Measurements from ENCODE around the gene OR2A7.
"Not testable (repeated sequence)": the region's sequence is repeated elsewhere in the genome, so short reads cannot be mapped to it uniquely, and the experiment has no call there.

DNA sequence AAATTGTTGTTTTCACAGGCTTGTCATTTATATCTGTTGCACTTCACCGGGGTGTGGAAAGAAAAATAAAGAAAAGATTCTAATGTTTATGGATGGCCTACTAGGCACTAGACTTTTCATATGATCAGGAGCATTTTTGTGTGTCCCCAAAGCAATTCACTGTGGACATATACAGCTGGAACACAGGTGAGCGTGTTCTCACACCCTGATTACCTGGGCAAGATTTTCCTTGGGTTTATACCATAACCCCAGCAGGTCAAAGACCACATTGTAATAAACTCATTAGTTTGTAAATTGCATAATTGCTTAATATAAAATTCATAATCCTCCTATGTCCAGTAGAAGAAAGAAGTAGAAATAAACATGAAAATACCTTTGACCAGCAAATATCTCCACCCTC is 46.6 kb upstream of the OR2A7 start:
- not testable (repeated sequence) for TF ChIP-seq RFX5 (IDR thresholded peaks at IDR 0.05; ENCODE audit: low read depth, low read length); JUNB (CRISPR knock-in tag; conservative IDR thresholded peaks at IDR 0.05); MAFF (IDR thresholded peaks at IDR 0.05; ENCODE audit: low read length); ATF7 (IDR thresholded peaks at IDR 0.05); STAT5A (IDR thresholded peaks at IDR 0.05; ENCODE audit: borderline replicate concordance, low read length); CSDE1 (IDR thresholded peaks at IDR 0.05); CEBPG (CRISPR knock-in tag; IDR thresholded peaks at IDR 0.05); CEBPG (tag; conservative IDR thresholded peaks at IDR 0.05 in 1 of 2, IDR thresholded peaks at IDR 0.05 in 1 of 2); ELF1 (tag; IDR thresholded peaks at IDR 0.05)
